SK-N-SH (cell line): ENCODE data around the gene SLC28A3.
"Not testable (repeated sequence)": the region's sequence is repeated elsewhere in the genome, so short reads cannot be mapped to it uniquely, and the experiment has no call there.

Experiments
- CTCF ChIP-seq: fragments of 200-600 bp; sonication (generic); IDR thresholded peaks from 2 replicates; pipeline ENCODE4 v1.6.1; 2017; ENCODE audit warnings: antibody characterized with exemption, mild to moderate bottlenecking, moderate library complexity
- EP300 ChIP-seq, 2 experiments: IDR thresholded peaks; 2 replicates each; pipeline versions ENCODE4 v1.4.0 to v1.6.1; 2012; ENCODE audit warnings: borderline replicate concordance in 1 of 2, low read depth in 1 of 2, low read length in 1 of 2
- EZH2phosphoT487 ChIP-seq: fragments of 200-600 bp; sonication (generic); IDR thresholded peaks from 2 replicates; pipeline ENCODE4 v1.6.1; 2017; ENCODE audit warnings: low read depth, mixed run types, mild to moderate bottlenecking, antibody characterized with exemption, moderate library complexity, borderline replicate concordance
- GATA2 ChIP-seq: sonication (generic); formaldehyde crosslinking; IDR thresholded peaks from 2 replicates; pipeline ENCODE4 v1.5.0; 2020; ENCODE audit warnings: mild to moderate bottlenecking, missing genetic modification reagents
- JUND ChIP-seq: IDR thresholded peaks from 2 replicates; pipeline ENCODE4 v1.4.0; 2012
- MAX ChIP-seq: IDR thresholded peaks from 2 replicates; pipeline ENCODE4 v1.4.0; 2012; ENCODE audit warnings: low read depth
- MEF2A ChIP-seq: IDR thresholded peaks from 2 replicates; pipeline ENCODE4 v1.4.0; 2012; ENCODE audit warnings: low read depth, borderline replicate concordance
- PBX3 ChIP-seq: IDR thresholded peaks from 2 replicates; pipeline ENCODE4; 2012
- RAD21 ChIP-seq: IDR thresholded peaks from 2 replicates; pipeline ENCODE4 v1.6.1; 2012; ENCODE audit warnings: mild to moderate bottlenecking, low read length
- SMC3 ChIP-seq: IDR thresholded peaks from 2 replicates; pipeline ENCODE4 v1.6.1; 2012; ENCODE audit warnings: low read depth, low read length, improper control_type of control experiment
- TAF1 ChIP-seq: IDR thresholded peaks from 2 replicates; pipeline ENCODE4 v1.6.1; 2012; ENCODE audit warnings: low read depth, mild to moderate bottlenecking, low read length, moderate library complexity, borderline replicate concordance
- USF2 ChIP-seq: fragments of 150-350 bp; IDR thresholded peaks from 2 replicates; pipeline ENCODE4 v1.6.1; 2017; ENCODE audit warnings: antibody characterized with exemption, low read length, low read depth, borderline replicate concordance
- YY1 ChIP-seq: IDR thresholded peaks from 2 replicates; pipeline ENCODE4 v1.4.0; 2012; ENCODE audit warnings: low read depth, mild to moderate bottlenecking

GRCh38 chr9:84367726-84368125 lies 27.2 kb upstream of the SLC28A3 start:
- TF ChIP-seq RAD21; USF2; EP300 (IDR thresholded peaks at IDR 0.05; ENCODE audit: borderline replicate concordance in 1 of 2, low read depth in 1 of 2, low read length in 1 of 2); CTCF; YY1; JUND; MAX; SMC3; PBX3; EZH2phosphoT487; MEF2A; TAF1; GATA2 (CRISPR knock-in tag): not testable (repeated sequence)
